GM21515 (cell line): ENCODE measurements around the gene ATP1B1.

ENCODE experiments used
- ATAC-seq: cut with Tn5 transposase; IDR thresholded peaks from one replicate; pipeline ENCODE4 v1.9.1; 2021; ENCODE audit not compliant: unreplicated experiment

The ATP1B1 gene

GRCh38 chr1:169092399-169092798 lies 14.1 kb upstream of the ATP1B1 start:
- no peak for ATAC-seq

DNA sequence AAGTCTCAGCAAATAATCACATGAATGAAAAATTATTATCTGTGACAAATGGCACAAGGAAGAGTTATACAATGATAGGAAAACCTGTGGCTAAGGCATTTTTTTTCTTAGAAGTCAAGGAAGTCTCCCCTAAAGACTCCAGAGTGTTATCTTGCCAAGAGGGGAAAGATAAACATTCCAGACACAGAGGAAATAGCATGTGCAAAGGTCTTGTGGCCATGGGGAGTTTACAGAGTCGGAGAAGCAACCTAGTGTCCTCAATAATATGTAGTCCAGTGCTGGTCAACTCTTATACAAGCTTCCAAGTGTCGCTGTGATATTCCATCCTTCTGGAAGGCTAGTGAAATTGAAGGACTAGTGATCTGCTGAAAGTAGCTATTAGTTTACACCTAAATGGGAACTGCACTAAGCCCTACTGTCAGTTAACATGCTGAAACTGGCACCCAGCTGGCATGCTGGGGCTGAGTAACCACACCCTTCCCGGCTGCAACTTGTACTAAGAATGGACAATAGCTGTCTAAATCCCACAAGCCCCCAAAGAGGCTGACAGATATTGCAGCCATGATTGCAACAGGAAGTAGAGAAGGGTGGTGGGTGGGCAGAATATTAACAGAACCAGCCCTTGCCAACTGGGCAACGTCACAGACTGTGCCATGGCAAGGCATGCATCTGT lies 11.5 kb upstream of the ATP1B1 start:
- ATAC-seq: no peak

DNA sequence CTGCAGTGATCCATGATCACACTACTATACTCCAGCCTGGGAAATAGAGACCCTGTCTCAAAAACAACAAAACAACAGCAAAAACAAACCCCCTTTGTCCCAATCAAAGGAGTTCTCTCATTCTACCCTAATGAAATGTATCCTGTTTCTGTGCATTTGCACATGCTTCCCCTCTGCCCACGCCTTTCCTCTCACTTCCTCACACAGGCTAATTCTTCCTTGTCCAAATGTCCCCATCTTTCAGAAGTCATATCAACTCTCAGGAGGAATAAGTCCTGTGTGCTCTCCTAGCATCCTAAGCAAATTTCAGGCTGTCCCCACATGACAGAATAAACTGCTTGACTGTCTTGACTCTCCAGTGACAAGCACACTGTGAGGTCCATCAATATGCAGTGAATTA lies 8.1 kb upstream of the ATP1B1 start:
- ATAC-seq: no peak

DNA sequence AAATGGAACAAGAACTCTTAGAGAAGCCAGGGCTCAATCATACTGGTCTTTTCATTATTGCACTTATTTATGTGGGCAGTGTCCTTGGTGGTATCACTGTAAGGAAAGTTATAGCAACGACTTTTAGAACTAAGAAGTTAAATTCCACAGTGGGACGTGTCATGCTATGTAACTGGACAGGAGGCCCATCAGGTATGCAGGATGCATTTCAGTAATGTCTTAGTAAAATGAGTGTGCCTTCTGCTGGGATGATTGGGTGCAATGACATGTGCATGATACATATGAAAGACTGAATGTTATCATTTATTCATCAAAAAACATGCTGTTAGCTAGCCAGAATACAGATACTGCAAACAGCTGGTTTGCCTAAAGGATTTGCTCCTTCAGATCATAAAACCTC lies 6.9 kb upstream of the ATP1B1 start:
- ATAC-seq: no peak

DNA sequence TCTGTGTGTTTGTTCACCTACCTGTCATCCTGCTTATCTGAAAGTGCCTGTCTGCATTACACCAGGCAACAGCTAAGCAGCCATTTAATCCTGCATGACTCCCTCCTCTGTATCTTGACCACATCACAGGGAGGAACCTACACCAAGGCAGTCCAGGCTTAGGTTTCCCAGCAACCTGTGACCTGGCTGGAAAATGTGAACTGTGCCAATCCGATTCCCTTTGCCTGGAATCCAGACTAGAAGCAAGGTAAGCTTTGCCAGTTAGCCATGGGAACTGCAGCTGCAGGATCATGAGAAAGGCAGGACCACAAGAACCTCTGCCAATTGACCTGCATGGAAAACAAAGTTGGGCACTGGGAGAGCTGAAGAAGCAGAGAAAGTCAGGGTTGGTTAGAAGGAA lies 6.3 kb upstream of the ATP1B1 start:
- no peak for ATAC-seq

- ATAC-seq: no peak
Measured at GRCh38 chr1:169100651-169101088, 5.8 kb upstream of the ATP1B1 start.

DNA sequence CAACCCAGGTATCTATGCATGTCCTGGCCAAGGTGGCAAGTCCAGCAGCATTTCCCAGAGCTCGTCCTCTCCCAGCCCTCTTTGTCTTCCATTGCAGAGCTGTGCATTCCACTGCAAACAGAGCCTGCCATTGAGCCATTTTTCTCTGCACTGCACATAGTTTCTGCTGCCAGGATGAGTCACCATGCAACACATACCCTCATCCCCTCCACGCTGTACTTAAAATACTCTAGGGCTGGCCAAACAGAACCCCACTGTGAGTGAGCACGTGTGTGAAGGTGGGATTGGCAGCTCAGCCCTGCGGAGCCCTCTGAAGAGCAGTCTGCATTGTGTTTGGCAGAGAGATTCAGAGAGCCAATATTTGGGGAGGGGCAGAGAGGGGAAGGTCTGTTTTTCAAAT lies 3.9 kb upstream of the ATP1B1 start:
- no peak for ATAC-seq

DNA sequence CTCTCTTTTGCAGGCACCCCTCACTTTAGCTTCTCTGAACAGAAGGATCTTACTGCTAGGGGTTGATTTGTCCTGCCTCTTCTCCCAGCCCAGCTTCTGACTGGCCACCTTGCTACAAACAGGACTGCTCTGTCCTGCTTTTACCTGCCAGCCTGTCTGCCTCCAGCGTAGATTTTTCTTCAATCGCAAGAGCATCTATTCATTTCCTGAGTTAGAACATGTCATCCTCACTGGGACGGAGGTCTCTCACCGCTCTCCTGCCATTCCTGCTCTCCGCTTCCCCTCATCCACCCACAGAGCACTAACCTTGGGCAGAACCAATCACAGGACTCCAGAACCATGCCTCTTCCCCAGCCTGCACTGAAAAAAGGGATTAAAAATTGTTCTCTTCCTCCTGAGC lies 3.5 kb upstream of the ATP1B1 start:
- ATAC-seq: no peak

- no peak for ATAC-seq
Measured at GRCh38 chr1:169103480-169103893, 3.0 kb upstream of the ATP1B1 start.

- no peak for ATAC-seq
Measured at GRCh38 chr1:169105087-169105433, 1.4 kb upstream of the ATP1B1 start.

GRCh38 chr1:169105434-169106094 lies 926 bp upstream of the ATP1B1 start:
- peak; percentile 10 for ATAC-seq

GRCh38 chr1:169106921-169107602 lies 572 bp downstream of the ATP1B1 start:
- ATAC-seq: peak; percentile 7

DNA sequence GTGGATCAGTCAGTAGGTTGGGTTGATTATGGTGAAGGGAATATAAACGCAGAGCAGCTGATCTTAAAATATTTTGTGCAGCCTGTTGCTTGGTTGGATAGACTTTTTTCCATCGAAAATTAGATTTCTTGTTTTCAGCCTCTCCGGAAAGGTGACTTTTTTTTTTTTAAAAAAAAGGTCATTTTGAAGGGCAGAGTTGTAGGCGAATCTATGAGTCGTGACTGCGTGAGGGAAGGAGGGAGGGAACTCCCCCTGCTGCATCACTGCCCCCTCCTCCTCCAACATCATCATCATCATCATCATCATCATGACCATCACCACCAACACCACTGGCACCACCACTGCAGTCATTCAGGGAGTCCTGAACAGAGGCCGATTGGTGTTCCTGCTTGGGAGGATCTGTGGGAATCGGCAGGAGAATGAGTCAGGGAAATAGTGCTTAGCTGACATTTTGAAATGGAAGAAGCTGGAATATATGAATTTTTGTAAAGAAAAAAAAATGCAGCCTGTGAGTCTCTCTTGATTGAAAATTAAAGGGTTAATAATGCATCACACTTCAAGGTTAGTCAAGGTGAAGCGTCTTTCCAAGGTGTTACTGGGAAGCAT lies 1.2 kb downstream of the ATP1B1 start:
- ATAC-seq: no peak

- no peak for ATAC-seq
Measured at GRCh38 chr1:169108223-169108622, 1.7 kb downstream of the ATP1B1 start.

- no peak for ATAC-seq
Measured at GRCh38 chr1:169108863-169109560, 2.5 kb downstream of the ATP1B1 start.

DNA sequence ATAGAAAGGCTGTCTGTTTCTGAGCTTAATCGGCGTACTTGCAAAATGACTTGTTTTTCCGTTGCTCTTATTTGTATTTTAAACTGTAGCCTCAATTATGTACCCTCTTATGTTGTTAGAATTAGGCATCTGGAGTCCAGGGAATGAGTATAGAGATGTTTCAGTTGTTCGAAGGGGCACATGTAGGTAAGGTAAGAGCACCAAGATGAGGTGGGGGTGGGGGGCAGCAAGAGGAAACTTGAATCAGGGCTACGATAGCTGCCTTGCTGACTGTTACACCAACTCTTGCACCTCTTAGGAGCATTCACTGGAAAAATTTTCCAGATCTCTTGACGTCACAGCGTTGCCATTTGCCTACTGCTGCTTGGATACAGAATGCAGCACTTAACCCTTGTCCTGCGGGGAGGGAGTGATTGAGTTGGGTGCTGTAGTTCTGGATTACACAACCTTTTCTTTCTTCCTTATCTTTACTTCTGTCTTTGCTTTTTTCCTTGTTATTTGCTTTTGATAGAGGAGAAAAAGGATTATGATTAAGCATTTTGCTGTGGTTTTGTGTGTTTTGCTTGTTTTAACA lies 3.2 kb downstream of the ATP1B1 start:
- ATAC-seq: no peak

DNA sequence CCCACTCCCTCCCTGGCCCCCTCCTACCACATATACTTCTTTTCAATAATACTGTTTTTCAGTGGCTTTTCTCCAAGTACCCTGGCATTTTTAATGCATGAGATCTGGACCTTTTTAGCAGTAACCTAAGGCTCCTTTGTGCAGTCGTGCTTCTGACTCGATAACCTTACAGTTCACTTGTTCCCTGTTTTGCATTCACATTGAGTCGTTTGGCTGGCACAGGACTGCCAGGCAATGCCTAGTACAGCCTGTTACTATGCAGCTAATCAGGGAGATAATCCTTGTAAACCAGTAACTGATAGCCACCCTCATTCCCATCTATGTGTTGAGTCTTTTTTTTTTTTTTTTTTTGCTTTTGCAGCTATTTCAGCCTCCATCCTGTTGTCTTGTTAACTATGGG lies 3.7 kb downstream of the ATP1B1 start:
- no peak for ATAC-seq

DNA sequence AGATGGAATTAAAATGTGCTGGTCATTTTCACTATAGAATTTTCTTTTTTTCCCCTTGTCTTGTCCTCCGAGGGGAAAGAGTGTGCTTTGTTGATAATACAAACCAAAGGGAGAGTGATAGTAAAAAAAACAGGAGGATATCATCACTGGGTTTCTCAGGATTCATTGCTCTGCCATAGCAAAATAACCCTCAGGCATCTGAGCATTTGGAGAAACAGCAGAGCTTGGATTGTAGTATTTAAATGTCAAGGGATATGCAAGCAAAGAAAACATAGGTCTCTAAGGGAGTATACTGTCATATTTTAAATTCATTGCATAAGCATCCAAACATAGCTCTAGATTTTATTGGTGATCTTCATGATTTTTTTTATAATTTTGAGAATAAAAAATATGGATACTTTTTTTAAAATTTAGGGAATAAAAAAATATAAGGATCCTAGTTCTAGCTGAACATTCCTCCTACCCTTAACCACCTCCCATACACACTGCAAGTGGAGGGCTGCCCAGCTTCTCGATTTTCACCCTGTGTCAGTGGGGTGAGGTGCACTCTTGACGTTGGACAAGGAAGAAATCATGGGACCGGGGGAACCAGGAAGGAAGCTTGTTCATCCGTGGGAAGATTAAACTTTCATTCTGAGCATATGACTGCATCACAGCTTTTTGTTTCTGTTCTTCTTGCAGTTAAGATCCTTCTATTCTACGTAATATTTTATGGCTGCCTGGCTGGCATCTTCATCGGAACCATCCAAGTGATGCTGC lies 4.4 kb downstream of the ATP1B1 start:
- ATAC-seq: no peak

DNA sequence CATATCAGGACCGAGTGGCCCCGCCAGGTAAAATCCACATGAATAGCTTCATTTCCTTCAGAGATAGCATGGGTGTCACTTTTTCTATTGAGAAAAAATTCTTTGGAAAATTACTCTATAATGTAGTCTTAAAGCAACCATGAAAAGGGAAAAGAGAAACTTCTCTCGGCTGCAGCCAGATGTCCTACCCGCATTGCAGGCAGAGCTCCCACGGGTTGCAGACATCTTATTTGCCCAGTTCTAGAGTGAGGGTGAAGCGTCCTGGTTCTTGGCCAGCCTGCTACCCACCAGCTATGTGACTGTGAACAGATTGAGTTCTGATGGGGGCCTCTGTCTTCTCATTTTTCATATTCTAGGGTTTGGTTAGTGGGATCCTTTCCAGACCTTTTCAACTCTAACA lies 5.0 kb downstream of the ATP1B1 start:
- no peak for ATAC-seq

DNA sequence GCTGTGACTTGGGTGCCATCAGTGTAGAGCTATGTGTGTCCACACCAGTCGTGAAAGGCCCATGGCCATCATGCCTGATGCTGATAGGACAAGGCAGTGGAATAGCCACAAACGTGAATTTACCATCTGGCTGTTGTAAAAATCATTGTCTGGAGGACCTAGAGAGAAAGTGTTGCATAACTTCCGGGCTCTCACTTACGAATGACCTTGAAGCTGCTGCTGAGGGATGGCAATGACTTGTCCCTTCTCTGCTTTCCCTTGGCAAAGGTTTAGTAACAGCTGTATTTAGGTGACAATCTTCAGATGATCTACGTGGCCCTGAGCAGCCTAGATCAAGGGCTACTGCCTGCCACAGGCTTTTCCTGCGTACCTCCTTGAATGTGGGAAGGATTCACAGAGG lies 5.8 kb downstream of the ATP1B1 start:
- ATAC-seq: no peak
